Smooth muscle cell (in vitro differentiated cells): Measurements from ENCODE around the gene TMEM165. TPM values are rescaled to one million over a fixed set of nuclear protein-coding genes. Genes with fewer than 3 reads are reported as not detected.

Experiments
- DNase-seq: peaks from one replicate; lab custom pipeline; 2025; ENCODE audit not compliant: unreplicated experiment; lab: John Stamatoyannopoulos, UW
- H2AFZ ChIP-seq: fragments of 200-600 bp; sonication (generic); 2 replicates; pipeline ENCODE4 v1.6.0; 2016; ENCODE audit warnings: antibody characterized with exemption, low read depth, mild to moderate bottlenecking
- H3F3A ChIP-seq: fragments of 200-600 bp; sonication (generic); 2 replicates; pipeline ENCODE4 v1.6.0; 2017; ENCODE audit warnings: antibody characterized with exemption, low read depth
- H3K27ac ChIP-seq: fragments of 200-600 bp; sonication (generic); 2 replicates; pipeline ENCODE4 v1.5.1; 2016; ENCODE audit warnings: low read depth, mild to moderate bottlenecking
- H3K27me3 ChIP-seq: fragments of 200-600 bp; sonication (generic); 2 replicates; pipeline ENCODE4 v1.6.1; 2016; ENCODE audit warnings: low read depth, mild to moderate bottlenecking
- H3K36me3 ChIP-seq: fragments of 200-600 bp; sonication (generic); 2 replicates; pipeline ENCODE4 v1.5.1; 2016; ENCODE audit warnings: low read depth
- H3K4me1 ChIP-seq: fragments of 200-600 bp; sonication (generic); 2 replicates; pipeline ENCODE4 v1.5.1; 2016; ENCODE audit warnings: low read depth
- H3K4me2 ChIP-seq: fragments of 200-600 bp; sonication (generic); 2 replicates; pipeline ENCODE4 v1.6.0; 2016; ENCODE audit warnings: mild to moderate bottlenecking
- H3K4me3 ChIP-seq: fragments of 200-600 bp; sonication (generic); 2 replicates; pipeline ENCODE4 v1.5.1; 2016; ENCODE audit warnings: mild to moderate bottlenecking
- H3K79me2 ChIP-seq: fragments of 200-600 bp; sonication (generic); 2 replicates; pipeline ENCODE4 v1.6.0; 2016; ENCODE audit warnings: low read depth, mild to moderate bottlenecking
- H3K9ac ChIP-seq: fragments of 200-600 bp; sonication (generic); 2 replicates; pipeline ENCODE4 v1.6.0; 2016; ENCODE audit warnings: low read depth
- H3K9me3 ChIP-seq: fragments of 200-600 bp; sonication (generic); replicated peaks from 2 replicates; pipeline ENCODE4 v1.5.1; 2016; ENCODE audit warnings: low read depth
- H4K20me1 ChIP-seq: fragments of 200-600 bp; sonication (generic); 2 replicates; pipeline ENCODE4 v1.6.0; 2016; ENCODE audit warnings: low read depth
- WGBS: methylation state at CpG from one replicate; pipeline ENCODE4 v1.1.7; 2016; ENCODE audit warnings: low lambda C conversion rate; 5-methylcytosine and 5-hydroxymethylcytosine counted together
- polyA plus RNA-seq: library from polyadenylated mRNA; unstranded; fragments of >200 nt; fragmentation: Nextera tagmentation; extraction: Ambion mirVana; gene quantifications from 2 replicates; pipeline ENCODE4 v1.2.1, GENCODE V29; 2016
- total RNA-seq: library from RNA; depleted of rRNA; stranded (reverse); fragments of >200 nt; gene quantifications from 2 replicates; pipeline ENCODE4 v1.2.3, GENCODE V29; 2014
- TF ChIP-seq, protein P1 (sequence below): fragments of 200-600 bp; sonication (generic); IDR thresholded peaks from 2 replicates; pipeline ENCODE4 v1.5.1; 2017; ENCODE audit warnings: borderline replicate concordance, mild to moderate bottlenecking, antibody characterized with exemption; ENCODE audit not compliant: insufficient read depth, poor library complexity, severe bottlenecking

Gene TMEM165
- total and polyA plus RNA-seq, 2 experiments from 2014 or later = 167 to 235 TPM

GRCh38 chr4:55406545-55406944 is 10.8 kb downstream of the TMEM165 start:
- TF ChIP-seq, protein P1, sequence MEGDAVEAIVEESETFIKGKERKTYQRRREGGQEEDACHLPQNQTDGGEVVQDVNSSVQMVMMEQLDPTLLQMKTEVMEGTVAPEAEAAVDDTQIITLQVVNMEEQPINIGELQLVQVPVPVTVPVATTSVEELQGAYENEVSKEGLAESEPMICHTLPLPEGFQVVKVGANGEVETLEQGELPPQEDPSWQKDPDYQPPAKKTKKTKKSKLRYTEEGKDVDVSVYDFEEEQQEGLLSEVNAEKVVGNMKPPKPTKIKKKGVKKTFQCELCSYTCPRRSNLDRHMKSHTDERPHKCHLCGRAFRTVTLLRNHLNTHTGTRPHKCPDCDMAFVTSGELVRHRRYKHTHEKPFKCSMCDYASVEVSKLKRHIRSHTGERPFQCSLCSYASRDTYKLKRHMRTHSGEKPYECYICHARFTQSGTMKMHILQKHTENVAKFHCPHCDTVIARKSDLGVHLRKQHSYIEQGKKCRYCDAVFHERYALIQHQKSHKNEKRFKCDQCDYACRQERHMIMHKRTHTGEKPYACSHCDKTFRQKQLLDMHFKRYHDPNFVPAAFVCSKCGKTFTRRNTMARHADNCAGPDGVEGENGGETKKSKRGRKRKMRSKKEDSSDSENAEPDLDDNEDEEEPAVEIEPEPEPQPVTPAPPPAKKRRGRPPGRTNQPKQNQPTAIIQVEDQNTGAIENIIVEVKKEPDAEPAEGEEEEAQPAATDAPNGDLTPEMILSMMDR = no peak
- peak overlapping the region; percentile 48 for H3K27ac ChIP-seq
- peak overlapping the region; percentile 19 for H3K4me2 ChIP-seq
- H3K9me3 ChIP-seq = no peaks in the 10 kb centered on the region
- no peaks in the 10 kb centered on the region for H3K27me3 ChIP-seq
- H3K9ac ChIP-seq = no peak overlapping the region
- peaks cover 10% of the 10 kb centered on the region for H3F3A ChIP-seq
- peaks cover 5% of the 10 kb centered on the region for H3K4me1 ChIP-seq
- DNase-seq = no peak
- H4K20me1 ChIP-seq = peaks cover 97% of the 10 kb centered on the region
- H3K36me3 ChIP-seq = peaks cover 6% of the 10 kb centered on the region
- peaks cover 99% of the 10 kb centered on the region for H3K79me2 ChIP-seq
- no peak overlapping the region for H2AFZ ChIP-seq
- WGBS = 100% methylated on average over 2 of the region's 2 CpGs
- H3K4me3 ChIP-seq = no peak overlapping the region

- Histone ChIP-seq H3K4me1 (peaks cover 5% of the 10 kb centered on the region), H3K27me3 (no peaks in the 10 kb centered on the region), H3F3A (peaks cover 10% of the 10 kb centered on the region), H3K4me2 (peak overlapping the region; percentile 19), H3K4me3 (no peak overlapping the region), H3K36me3 (peaks cover 6% of the 10 kb centered on the region), H3K9me3 (no peaks in the 10 kb centered on the region), H4K20me1 (peaks cover 98% of the 10 kb centered on the region), H2AFZ (no peak overlapping the region), H3K27ac (peak overlapping the region; percentile 48), H3K79me2 (peaks cover 99% of the 10 kb centered on the region), H3K9ac (no peak overlapping the region)
- TF ChIP-seq, protein P1 = no peak
- no peak for DNase-seq
- 63% methylated on average over 3 of the region's 3 CpGs for WGBS
Measured at GRCh38 chr4:55407119-55407518, 11.4 kb downstream of the TMEM165 start.

GRCh38 chr4:55407764-55408163 is 12.0 kb downstream of the TMEM165 start:
- Histone ChIP-seq H3K4me3 (no peak overlapping the region), H3K4me1 (peaks cover 5% of the 10 kb centered on the region), H4K20me1 (peaks cover 100% of the 10 kb centered on the region), H3K9ac (no peak overlapping the region), H3K36me3 (peaks cover 6% of the 10 kb centered on the region), H3K27ac (peak overlapping the region; percentile 48), H3K27me3 (no peaks in the 10 kb centered on the region), H3F3A (peaks cover 10% of the 10 kb centered on the region), H3K79me2 (peaks cover 100% of the 10 kb centered on the region), H2AFZ (no peak overlapping the region), H3K4me2 (peak overlapping the region; percentile 40), H3K9me3 (no peaks in the 10 kb centered on the region)
- WGBS = 74% methylated on average over 3 of the region's 3 CpGs
- no peak for DNase-seq
- TF ChIP-seq, protein P1 = no peak

DNA sequence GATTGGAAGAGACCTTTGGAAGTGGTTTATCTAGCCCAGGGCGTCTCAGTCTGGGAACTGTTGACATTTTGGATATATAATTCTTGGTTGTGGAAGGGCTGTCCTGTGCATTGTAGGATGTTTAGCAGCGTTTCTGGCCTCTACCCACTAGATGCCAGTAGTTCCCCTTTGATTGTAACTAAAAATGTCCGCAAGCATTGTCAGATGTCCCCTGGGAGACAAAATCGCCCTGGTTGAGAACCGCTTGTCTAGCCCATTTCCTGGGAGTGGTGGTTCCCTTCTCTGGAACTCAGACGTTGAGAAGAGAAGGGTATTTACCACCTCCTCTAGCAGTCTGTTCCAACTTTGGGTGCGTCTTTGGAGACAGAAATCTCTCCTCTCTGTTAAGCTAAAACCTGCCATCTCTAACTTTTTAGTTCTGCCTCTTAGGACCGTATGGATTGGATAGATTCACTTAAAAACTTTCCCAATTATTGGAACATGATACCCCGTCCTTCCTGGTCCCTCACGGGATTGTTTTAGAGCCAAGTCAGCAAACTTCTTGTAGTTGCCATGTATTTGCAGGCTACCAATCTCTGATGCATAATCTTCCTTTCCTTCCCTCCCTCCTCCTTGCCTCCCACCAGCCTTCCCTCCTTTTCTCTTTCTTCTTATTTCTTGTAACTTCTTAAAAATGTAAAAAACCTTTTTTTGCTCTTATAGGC is 13.9 kb downstream of the TMEM165 start:
- TF ChIP-seq, protein P1 = peak; percentile 20
- Histone ChIP-seq H2AFZ (no peak overlapping the region), H3K27me3 (no peaks in the 10 kb centered on the region), H3F3A (peaks cover 5% of the 10 kb centered on the region), H3K36me3 (peaks cover 5% of the 10 kb centered on the region), H3K4me1 (peaks cover 5% of the 10 kb centered on the region), H3K4me2 (peak overlapping the region; percentile 40), H3K4me3 (no peak overlapping the region), H3K27ac (peak overlapping the region; percentile 48), H3K9me3 (no peaks in the 10 kb centered on the region), H3K79me2 (peaks cover 100% of the 10 kb centered on the region), H3K9ac (peak overlapping the region; percentile 6), H4K20me1 (peaks cover 100% of the 10 kb centered on the region)
- DNase-seq = no peak
- 57% methylated on average over 10 of the region's 10 CpGs for WGBS
